Measurements from ENCODE around the gene ZNF516. TPM values are rescaled to one million over a fixed set of nuclear protein-coding genes. Genes with fewer than 3 reads are reported as not detected.

ZNF516 gene
- total RNA-seq, 1 donor from 2014 or later = 21.6 TPM

DNA sequence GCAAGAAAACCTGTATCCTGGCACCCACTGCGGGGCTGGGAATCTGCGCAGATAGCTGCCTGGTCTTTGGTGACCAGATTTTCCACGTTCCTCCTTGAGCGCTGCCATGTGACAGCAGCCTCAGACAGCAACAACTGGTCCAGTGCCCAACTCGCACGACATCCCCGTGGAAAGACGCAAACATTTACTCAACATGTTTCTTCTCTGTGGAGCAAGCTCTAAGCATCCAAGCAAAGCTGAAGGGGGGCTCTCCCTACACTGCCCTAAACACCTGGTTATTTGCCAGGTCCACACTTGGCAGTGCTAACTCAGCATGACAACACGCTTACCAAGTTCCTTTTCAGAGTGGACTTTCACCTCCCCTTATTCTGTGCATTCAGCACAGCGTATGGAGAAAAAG lies 11.3 kb downstream of the ZNF516 start:
- TF ChIP-seq, protein P1, sequence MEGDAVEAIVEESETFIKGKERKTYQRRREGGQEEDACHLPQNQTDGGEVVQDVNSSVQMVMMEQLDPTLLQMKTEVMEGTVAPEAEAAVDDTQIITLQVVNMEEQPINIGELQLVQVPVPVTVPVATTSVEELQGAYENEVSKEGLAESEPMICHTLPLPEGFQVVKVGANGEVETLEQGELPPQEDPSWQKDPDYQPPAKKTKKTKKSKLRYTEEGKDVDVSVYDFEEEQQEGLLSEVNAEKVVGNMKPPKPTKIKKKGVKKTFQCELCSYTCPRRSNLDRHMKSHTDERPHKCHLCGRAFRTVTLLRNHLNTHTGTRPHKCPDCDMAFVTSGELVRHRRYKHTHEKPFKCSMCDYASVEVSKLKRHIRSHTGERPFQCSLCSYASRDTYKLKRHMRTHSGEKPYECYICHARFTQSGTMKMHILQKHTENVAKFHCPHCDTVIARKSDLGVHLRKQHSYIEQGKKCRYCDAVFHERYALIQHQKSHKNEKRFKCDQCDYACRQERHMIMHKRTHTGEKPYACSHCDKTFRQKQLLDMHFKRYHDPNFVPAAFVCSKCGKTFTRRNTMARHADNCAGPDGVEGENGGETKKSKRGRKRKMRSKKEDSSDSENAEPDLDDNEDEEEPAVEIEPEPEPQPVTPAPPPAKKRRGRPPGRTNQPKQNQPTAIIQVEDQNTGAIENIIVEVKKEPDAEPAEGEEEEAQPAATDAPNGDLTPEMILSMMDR (IDR thresholded peaks at IDR 0.05) = no peak
- Histone ChIP-seq H3K4me3 (no peak overlapping the region), H3K4me1 (no peaks in the 10 kb centered on the region), H3K27ac (no peak overlapping the region), H3K9me3 (no peaks in the 10 kb centered on the region), H3K36me3 (no peaks in the 10 kb centered on the region), H3K27me3 (no peaks in the 10 kb centered on the region)
- DNase-seq (ENCODE audit: low spot score in 2 of 2) = no peak
- intact Hi-C loops (cut with DNase I) = no loop called here

DNA sequence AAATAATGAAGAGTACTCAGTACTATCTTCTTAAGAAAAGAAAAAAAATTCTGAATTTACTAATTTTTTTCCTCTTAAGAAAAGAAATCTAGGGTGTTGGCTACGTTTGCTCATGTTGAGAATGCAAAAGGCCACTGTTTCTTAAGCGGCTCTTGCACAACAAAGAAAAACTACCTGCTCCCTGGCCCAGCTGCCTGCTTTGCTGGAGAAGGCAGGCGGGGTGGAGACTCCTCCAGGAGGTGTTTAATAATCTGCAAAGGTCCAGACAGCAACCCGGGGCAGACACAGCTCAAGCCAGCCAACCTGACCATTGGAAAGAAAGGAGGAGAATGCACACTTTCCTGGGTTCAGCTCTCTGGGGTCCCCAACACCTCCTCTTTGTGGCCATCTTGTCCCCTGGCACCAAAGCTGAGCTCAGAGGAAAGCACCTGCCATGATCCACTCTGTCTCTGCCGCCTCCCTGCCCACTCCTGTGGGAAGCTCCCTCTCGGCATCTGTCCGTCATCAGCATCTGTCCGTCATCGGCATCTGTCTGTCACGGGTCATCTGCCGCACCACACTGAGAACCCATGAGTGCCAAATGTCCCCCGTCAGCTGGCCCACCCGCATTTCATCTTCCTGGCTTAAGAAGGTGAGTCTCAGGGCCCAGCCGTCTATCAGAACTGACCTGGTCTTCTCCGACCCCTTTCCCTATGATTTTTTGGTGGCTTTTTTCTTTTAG lies 11.9 kb downstream of the ZNF516 start:
- H3K27ac ChIP-seq = no peak overlapping the region
- intact Hi-C loops (cut with DNase I) = no loop called here

DNA sequence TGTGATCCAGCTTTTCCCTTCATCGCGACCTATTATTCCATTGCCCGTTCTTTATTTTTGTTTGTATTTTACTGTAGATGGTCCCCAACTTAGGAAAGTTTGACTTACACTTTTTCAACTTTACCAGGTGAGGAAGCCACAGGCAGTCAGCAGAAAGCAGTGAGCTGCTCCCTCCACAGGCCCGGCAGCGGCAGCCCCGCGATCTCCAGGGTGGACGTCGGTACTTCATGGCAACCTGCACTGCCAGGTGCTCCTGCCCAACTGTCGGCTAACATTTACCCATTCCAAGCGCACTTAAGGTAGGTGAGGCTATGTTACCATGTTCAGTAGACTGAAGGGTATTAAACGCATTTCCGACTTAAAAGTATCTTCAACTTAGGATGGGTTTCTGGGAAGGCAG lies 12.8 kb downstream of the ZNF516 start:
- intact Hi-C loops (cut with DNase I) = no loop called here
- H3K4me1 ChIP-seq = peaks cover 0 to 8% of the 10 kb centered on the region in 2 donors
- H3K9me3 ChIP-seq = no peaks in the 10 kb centered on the region
- no peak for DNase-seq (ENCODE audit: low spot score in 2 of 2)
- H3K36me3 ChIP-seq = no peaks in the 10 kb centered on the region
- H3K27me3 ChIP-seq = no peaks in the 10 kb centered on the region
- H3K4me3 ChIP-seq = no peak overlapping the region
- TF ChIP-seq, protein P1 (IDR thresholded peaks at IDR 0.05) = no peak
- no peak overlapping the region for H3K27ac ChIP-seq

More for the DNA sequence above, 11.9 kb downstream of the ZNF516 start:
- Histone ChIP-seq H3K4me1 (no peaks in the 10 kb centered on the region), H3K27me3 (no peaks in the 10 kb centered on the region), H3K36me3 (no peaks in the 10 kb centered on the region), H3K9me3 (no peaks in the 10 kb centered on the region), H3K4me3 (no peak overlapping the region)
- TF ChIP-seq, protein P1 (IDR thresholded peaks at IDR 0.05) = no peak
- no peak for DNase-seq (ENCODE audit: low spot score in 2 of 2)

DNA sequence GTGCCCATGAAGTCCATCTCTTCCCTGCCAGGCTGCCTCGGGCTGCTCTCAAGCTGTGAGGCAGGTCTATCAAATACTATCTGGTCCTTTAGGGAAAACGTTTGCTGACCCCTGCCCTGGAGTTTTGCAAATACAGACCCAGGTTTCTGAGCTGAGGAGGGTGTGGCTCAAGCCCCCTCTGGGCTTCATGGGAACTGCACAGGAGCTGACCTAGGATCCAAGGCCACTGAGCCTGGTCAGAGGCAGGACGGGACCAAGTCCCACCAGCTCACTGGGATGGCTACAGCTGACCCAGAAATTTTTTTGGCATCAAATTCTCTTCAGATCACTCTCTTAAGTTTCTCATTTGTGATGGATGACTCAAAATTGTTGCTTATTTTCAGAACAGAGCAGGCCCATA lies 14.1 kb downstream of the ZNF516 start:
- H3K9me3 ChIP-seq = no peaks in the 10 kb centered on the region
- H3K36me3 ChIP-seq = no peaks in the 10 kb centered on the region
- H3K27ac ChIP-seq = no peak overlapping the region
- intact Hi-C loops (cut with DNase I) = no loop called here
- DNase-seq (ENCODE audit: low spot score in 2 of 2) = no peak
- H3K4me1 ChIP-seq = peaks cover 0 to 9% of the 10 kb centered on the region in 2 donors
- H3K27me3 ChIP-seq = no peaks in the 10 kb centered on the region
- TF ChIP-seq, protein P1 (IDR thresholded peaks at IDR 0.05) = no peak
- H3K4me3 ChIP-seq = no peak overlapping the region

DNA sequence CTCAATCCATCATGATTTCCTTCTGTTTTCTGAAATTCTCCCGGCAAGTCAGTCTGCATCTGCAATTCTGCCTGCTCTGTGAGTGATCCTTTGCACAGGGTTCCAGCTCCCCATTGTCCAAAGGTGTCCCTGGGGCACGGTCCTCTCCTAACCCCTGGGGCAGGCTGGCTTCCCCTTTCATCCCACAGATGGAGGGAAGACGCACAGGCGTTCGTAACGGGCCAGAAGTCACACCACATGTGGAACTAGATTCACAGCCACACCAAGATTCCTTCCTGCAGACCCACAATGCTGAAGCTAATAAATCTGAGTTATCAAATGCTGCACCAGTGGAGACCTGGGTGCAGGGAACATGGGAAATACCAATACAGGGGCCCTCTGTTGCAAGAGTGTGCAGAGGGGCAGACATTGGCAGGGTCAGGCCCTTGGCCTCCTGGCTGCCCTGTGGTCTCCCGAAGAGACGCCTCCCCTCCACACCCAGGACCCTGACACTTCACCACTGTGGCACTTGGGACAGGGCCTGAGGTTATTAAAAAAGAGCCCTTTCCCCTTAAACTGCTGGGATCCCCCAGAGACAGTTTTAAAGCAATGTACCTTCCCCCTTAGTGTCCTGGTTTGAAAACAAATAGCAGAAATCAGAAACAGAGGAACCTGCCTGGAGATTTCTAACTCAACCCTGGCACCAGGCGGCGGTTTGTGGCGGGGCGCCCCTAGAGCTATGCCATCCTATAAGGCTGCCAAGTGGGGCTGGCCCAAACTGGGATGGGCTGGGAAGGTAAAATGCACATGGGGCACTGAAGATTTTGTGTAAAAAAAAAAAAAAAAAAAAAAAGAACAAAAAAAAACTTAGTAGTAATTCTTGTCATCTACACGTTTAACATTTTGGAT lies 15.4 kb downstream of the ZNF516 start:
- no peaks in the 10 kb centered on the region for H3K36me3 ChIP-seq
- H3K27me3 ChIP-seq = no peaks in the 10 kb centered on the region
- no peak overlapping the region for H3K27ac ChIP-seq
- TF ChIP-seq, protein P1 (IDR thresholded peaks at IDR 0.05) = no peak
- H3K4me3 ChIP-seq = no peak overlapping the region
- intact Hi-C loops (cut with DNase I) = no loop called here
- no peaks in the 10 kb centered on the region for H3K9me3 ChIP-seq
- DNase-seq (ENCODE audit: low spot score in 2 of 2) = no peak
- peaks cover 0 to 9% of the 10 kb centered on the region in 2 donors for H3K4me1 ChIP-seq

Data from ascending aorta (tissue), 2 donors.